Midbrain (tissue), 1 donor: ENCODE results near the gene YTHDC1.
A peak's percentile ranks its signal among the peaks of the same experiment; 100 is the strongest.
"Not testable (repeated sequence)": the region's sequence is repeated elsewhere in the genome, so short reads cannot be mapped to it uniquely, and the experiment has no call there.

Experiments
- DNase-seq: peaks from one replicate; lab custom pipeline; 2025; lab: John Stamatoyannopoulos, UW

YTHDC1 gene

GRCh38 chr4:68349649-68350360 is at the start of gene YTHDC1:
Gene YTHDC1 (minus strand): TSS chr4:68350090. CDS start chr4:68349753, 337 bp downstream.
- peak; percentile 96 for DNase-seq

GRCh38 chr4:68399306-68399705 is 49.4 kb upstream of the YTHDC1 start:
- no peak for DNase-seq

GRCh38 chr4:68396756-68397155 is 46.9 kb upstream of the YTHDC1 start:
- DNase-seq, result no peak

DNA sequence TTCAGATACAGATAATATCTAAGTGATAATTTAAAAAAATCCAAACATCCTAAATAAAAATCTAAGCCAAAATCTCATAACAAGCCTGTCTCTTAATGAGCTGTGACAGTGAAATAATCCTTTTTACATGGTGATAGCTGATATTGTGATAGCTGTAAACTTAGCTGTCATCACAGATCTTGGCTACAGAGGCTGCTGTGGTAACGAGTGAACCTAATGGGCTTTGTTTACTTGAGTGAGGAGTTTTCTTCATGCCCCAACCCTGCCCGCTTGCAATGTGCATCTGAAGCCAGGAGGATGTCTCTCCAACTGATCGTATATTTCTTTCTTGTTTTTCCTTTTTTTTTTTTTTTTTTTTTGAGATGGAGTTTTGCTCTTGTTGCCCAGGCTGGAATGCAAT is 41.5 kb upstream of the YTHDC1 start:
- no peak for DNase-seq

DNA sequence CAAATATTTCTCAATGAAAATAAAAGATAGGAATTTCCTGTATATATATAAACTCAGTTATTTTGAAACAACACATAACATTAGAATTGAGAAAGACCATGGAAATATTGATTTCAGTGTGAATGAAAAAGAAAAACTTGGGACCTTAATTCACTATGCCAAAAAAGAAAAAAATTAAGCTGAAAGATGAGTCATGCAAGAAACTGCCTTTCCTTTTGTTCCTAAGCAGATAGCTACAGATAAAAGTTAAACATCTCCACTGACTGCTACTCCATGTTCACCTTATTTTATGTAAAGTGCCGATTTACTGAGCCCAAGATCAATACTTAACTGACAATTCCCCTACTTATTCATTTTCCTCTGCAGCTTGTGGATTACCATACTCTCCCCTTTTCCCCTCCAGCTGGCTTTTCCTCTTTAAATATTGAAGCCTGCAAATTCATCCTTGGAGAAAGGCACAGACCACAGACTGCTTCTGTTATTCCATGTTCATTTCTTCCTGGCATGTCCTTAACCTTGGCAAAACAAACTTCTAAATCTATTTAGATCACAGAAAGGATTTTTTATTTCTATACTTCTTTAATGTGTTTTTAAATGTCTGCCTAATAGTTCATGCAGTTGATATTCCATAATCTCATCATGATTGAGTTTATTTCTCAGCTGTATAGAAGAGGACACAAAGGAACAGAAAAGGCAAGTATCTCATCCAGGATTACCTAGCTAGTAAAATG is 40.5 kb upstream of the YTHDC1 start:
- DNase-seq, result no peak

DNA sequence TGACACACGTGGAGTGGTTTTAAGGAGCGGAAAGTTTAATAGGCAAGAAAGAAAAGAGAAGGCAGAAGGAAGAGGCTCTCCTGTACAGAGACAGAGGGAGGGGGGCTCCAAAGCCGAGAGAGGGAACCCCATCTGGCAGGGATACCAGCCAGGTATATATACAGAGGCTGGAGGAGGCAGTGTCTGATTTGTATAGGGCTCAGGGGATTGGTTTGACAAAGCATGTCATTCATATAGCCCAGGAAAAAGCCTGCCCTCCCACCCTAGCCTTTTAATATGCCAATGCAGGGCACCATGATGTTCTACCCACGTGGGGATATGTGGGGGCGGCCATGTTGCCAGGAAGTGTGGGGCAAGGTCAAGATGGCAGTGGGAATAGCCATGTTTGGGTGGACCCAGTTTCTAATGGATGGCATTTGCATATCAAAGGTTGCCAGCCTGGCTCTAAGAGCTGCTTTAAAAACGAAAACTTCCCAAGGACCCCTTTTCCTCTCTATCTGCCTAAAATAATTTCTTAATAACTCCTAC is 39.6 kb upstream of the YTHDC1 start:
- DNase-seq, result not testable (repeated sequence)

DNA sequence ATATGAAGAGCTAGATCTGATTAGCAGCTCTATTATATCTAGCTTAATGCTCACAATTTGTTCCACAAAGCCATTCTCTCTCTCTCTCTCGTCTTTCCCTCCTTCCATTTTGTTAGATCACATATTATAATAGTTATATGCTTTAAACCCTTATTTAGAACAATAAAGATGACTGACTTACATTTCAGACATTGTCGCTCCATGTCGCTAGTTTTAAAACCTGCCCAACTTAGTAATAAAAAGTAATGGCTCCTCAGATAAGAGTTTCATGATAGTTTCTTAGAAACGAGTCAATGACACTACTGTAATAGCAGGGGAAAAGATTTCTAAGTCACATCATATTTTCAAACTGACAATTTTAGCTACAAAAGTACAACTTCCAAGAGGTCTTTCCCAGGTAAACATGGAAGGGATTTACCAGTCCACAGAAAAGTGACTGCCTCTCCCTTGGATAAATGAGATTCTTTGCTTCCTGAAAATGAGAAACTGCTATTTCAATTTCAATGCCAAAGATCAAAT is 38.5 kb upstream of the YTHDC1 start:
- no peak for DNase-seq

GRCh38 chr4:68385267-68385666 is 35.4 kb upstream of the YTHDC1 start:
- no peak for DNase-seq

GRCh38 chr4:68383115-68383514 is 33.2 kb upstream of the YTHDC1 start:
- no peak for DNase-seq

DNA sequence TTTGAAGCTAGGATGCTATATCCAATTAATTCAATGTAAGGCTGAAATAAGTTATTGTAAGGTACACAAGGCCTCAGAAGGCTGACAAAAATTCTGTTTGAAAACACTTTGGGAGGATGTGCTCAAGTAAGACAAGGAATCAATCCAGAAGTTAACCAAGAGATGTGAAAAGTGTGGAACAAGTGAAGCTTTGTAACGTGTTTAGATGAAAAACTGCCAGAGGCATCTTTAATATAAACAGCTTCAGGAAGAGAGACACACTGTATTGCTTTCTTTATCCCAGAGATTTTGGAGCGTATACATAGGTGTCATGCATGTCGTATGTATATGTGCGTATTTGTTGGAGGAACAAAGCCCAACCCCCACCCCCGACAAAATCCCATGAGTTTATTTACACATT is 28.3 kb upstream of the YTHDC1 start:
- DNase-seq, result no peak

GRCh38 chr4:68375667-68376559 is 26.0 kb upstream of the YTHDC1 start:
- peak; percentile 64 for DNase-seq

DNA sequence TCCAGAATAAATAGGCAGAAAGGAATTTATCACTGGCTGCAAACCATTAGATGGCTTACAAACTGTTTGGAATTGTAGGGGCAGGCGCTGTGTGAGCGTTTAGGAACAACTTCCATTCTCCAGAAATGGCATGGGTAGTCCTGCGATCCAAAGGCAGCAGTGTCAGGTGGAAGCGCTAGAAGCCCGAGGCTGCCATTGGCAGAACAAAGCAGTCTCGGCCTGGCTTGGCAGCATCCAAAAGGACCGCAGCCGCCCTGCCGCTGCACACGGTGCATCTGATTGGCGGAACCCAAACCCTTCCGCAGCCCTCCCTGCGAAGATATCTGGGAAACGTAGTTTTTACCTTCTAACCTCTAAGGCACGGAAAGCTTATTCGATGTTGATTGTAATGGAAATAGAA is 23.6 kb upstream of the YTHDC1 start:
- peak; percentile 87 for DNase-seq

GRCh38 chr4:68372588-68372987 is 22.7 kb upstream of the YTHDC1 start:
- DNase-seq, result no peak

DNA sequence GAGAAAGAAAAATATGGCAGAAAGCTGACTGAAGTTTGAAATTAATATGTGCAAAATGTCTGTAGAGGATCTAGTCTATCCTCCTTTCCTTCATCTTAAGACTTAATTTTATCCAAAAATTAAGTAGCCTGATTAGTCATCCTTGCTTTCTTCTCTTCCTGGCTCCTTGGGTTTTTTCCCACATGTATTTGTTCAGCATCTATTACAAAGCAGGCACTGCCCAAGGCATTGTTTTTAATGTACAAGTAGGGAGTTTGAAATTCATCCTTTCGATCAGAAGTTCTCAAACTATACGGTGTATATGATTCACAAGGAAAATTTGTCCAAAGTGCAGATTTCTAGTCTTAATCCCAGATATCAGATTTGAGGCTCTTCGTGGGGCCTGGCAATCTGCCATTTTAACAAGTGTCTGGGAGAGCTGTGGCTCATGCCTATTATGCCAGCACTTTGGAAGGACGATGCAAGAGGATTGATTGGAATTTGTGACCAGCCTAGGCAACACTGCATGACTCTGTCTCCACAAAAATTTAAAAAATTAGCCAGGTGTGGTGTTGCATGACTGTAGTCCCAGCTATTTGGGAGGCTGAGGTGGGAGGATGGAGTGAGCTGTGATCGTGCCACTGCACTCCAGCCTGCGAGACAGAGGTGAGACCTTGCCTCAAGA is 19.4 kb upstream of the YTHDC1 start:
- no peak for DNase-seq

- DNase-seq, result no peak
Observed at GRCh38 chr4:68368691-68369131, 18.8 kb upstream of the YTHDC1 start.

DNA sequence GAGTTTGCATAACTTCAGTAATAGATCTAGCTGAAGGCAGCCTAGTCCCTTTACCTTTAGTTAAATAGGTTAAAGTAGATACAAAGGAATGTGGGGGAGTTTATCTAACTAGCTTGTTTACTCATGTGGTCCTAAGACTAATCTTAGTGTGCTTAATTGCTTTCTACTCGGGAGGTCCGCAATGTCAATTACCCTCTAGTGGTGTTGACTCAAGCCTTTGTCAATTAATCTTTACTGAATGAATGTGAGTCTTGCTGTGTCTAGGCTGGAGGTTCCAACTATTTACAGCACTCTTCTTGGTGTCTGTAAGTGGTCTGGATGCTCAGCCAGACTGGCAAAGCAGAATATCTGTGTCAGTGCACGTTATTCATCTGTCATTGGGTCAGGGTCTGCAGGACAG is 17.9 kb upstream of the YTHDC1 start:
- DNase-seq, result no peak

DNA sequence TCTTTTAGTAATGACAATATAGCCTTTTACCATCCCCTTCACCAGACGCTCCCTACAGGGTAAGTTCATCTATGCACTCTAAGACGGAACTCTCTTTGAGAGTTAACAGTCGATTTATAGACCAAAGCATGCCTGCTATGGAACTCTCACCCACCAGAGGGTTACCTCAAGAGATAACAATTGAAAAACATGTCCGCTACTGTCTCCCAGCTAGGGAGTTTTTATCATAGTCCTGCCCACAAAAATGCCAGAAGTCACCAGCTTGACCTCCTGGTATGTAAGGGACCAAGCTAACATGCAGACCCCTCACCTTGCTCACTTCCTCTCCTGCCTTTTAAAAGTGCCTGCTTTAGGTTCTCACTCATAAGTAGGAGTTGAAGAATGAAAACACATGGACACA is 16.7 kb upstream of the YTHDC1 start:
- no peak for DNase-seq

DNA sequence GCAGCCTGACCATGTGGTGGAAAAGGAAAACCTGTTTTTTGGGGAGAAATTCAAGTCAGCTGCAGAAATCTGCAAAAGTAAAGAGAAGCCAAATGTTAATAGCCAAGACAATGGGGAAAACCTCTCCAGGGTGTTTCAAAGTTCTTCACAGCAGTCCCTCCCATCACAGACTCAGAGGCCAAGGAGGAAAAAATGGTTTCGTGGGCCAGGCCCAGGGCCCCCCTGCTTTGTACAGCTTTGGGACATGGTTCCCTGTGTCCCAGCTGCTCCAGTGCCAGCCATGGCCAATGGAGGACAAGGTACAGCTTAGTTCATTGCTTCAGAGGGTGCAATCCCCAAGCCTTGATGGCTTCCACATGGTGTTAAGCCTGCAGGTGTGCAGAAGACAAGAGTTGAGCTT is 15.2 kb upstream of the YTHDC1 start:
- DNase-seq, result no peak

- no peak for DNase-seq
Observed at GRCh38 chr4:68361146-68361589, 11.3 kb upstream of the YTHDC1 start.

DNA sequence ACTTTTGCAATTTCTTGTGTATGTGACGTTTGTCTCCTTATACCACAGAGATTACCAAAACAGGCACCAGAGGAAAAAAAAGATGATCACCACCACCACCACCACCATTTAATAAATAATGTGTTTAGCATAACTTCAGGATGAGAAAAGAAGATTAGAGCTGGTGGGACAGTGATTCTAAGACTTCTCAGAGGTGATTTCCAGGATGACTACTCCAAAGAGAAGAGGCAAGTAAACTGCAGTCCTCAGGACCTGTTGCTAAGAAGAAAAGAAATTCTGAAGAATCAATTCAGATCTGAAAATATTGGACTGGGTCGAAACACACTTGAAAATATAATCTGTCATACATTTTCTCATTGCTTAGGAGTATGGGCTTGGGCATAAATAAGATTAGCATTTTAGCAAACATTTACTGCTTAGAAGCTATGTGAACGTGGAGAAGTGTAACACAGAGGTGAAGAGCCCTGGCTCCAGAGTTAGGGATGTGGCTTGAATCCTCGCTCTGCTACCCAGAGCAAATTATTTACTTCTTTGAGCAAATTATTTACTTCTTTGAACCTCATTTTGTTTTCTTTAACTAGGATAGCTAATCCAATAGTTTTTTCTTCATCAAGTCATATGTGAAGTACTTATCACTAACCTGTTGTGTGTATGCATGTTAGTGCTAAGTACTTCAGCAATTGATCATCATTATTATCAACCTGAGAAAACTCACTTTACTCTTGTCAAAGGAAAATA is 10.5 kb upstream of the YTHDC1 start:
- no peak for DNase-seq

GRCh38 chr4:68359508-68359907 is 9.6 kb upstream of the YTHDC1 start:
- no peak for DNase-seq
